ENCODE results near the gene SHMT2. TPM values are rescaled to one million over a fixed set of nuclear protein-coding genes. Genes with fewer than 3 reads are reported as not detected.
A peak's percentile ranks its signal among the peaks of the same experiment; 100 is the strongest.

The SHMT2 gene
- total and polyA plus RNA-seq, 2 of the 13 experiments (the other 11 are each of a cell fraction or from before 2014, with no cell fraction given) = 181 to 393 TPM

- Histone ChIP-seq H3K27me3 (ENCODE audit: control insufficient read depth in 1 of 2, insufficient read depth in 2 of 2, low read length in 2 of 2) (peaks cover 19 to 55% of the 10 kb centered on the region in 2 experiments), H3K9ac (ENCODE audit: insufficient read depth, low read depth, low read length) (peak overlapping the region; percentile 21; the same call in 1 of the 2 replicates), H2AFZ (ENCODE audit: low read length) (no peak overlapping the region), H4K20me1 (ENCODE audit: insufficient read depth, low read length) (no peaks in the 10 kb centered on the region), H3K4me2 (ENCODE audit: low read depth, low read length) (peak overlapping the region; percentile 98), H3K9me3 (ENCODE audit: low read length) (no peaks in the 10 kb centered on the region), H3K27ac (ENCODE audit: extremely low read length, insufficient read depth, low read length) (no peak overlapping the region), H3K4me3 (replicated peaks in 1 of 3; ENCODE audit: insufficient read depth in 1 of 3, low read depth in 2 of 3, low read length in 3 of 3) (peak overlapping the region; percentile 51 to 72 (median 58)), H3K36me3 (replicated peaks in 1 of 2; ENCODE audit: control insufficient read depth in 1 of 2, insufficient read depth in 2 of 2, low read length in 2 of 2) (no peaks in the 10 kb centered on the region), H3K79me2 (ENCODE audit: insufficient read depth, low read length) (no peaks in the 10 kb centered on the region), H3K4me1 (ENCODE audit: insufficient read depth, low read length) (peaks cover 61% of the 10 kb centered on the region)
- in situ Hi-C loops (cut with HindIII; ENCODE audit: extremely low pct_ligation_motif_present, low pct_unique_long_range_greater_than_20kb) (no loop called here), intact Hi-C loops (cut with micrococcal nuclease; ENCODE audit: unreplicated experiment) (loop anchor here (1.0 kb wide), 1 partner anchor 29 kb away; no protein-coding TSS in a partner anchor)
- peak; percentile 38 for DNase-seq (ENCODE audit: low spot score)
- peak; percentile 9 for ATAC-seq
- FAIRE-seq = no peak
- ChIA-PET CTCF (ENCODE audit: low intra/inter-chr PET ratio, low total read pairs) (interaction anchor here (0.6 to 11.7 kb wide), 3 partner anchors 18 to 378 kb away, joined by 3 to 308 read pairs (median 6); partner anchors contain the start of gene NXPH4), POLR2A (interaction anchor here (0.8 to 8.9 kb wide), 8 partner anchors 13 to 212 kb away, joined by 3 to 116 read pairs (median 4); partner anchors contain the start of genes INHBE and SHMT2)
- BruUV-seq (replicated peaks) = no TSS peak
- WGBS (ENCODE audit: low lambda C conversion rate) = 9% methylated on average over 41 of the region's 45 CpGs
- TF ChIP-seq HHEX (CRISPR knock-in tag; IDR thresholded peaks at IDR 0.05) = no peak
- TF ChIP-seq NR1H2 (CRISPR knock-in tag; IDR thresholded peaks at IDR 0.05; ENCODE audit: borderline replicate concordance, low read depth) = no peak
- TF ChIP-seq TBL1XR1 (IDR thresholded peaks at IDR 0.05; ENCODE audit: borderline replicate concordance, low read length, partially characterized antibody) = no peak
- TF ChIP-seq SAP130 (CRISPR knock-in tag; IDR thresholded peaks at IDR 0.05; ENCODE audit: low read depth) = 0 out of 2 replicates have a peak, but pooled peaks have one; percentile 17
- TF ChIP-seq RELA (CRISPR knock-in tag; IDR thresholded peaks at IDR 0.05) = no peak
- TF ChIP-seq MAZ (IDR thresholded peaks at IDR 0.05; ENCODE audit: borderline replicate concordance, low read depth, low read length) = no peak
- TF ChIP-seq MAZ (CRISPR knock-in tag; IDR thresholded peaks at IDR 0.05; ENCODE audit: low read depth) = peak; percentile 40; the same call in 1 of the 2 replicates
- TF ChIP-seq YEATS4 (CRISPR knock-in tag; IDR thresholded peaks at IDR 0.05; ENCODE audit: borderline replicate concordance) = peak; percentile 13; the same call in 1 of the 2 replicates
- no peak for TF ChIP-seq FOXM1 (CRISPR knock-in tag; IDR thresholded peaks at IDR 0.05)
- 0 out of 2 replicates have a peak, but pooled peaks have one; percentile 26 for TF ChIP-seq GATAD2A (CRISPR knock-in tag; IDR thresholded peaks at IDR 0.05)
- no peak for TF ChIP-seq ZFP36L2 (CRISPR knock-in tag; IDR thresholded peaks at IDR 0.05)
- TF ChIP-seq KAT2B (IDR thresholded peaks at IDR 0.05; ENCODE audit: borderline replicate concordance, low read depth, low read length) = no peak
- no peak for TF ChIP-seq ZNF850 (CRISPR knock-in tag; conservative IDR thresholded peaks at IDR 0.05)
- TF ChIP-seq USF2 (IDR thresholded peaks at IDR 0.05; ENCODE audit: low read depth, low read length) = no peak
- no peak for TF ChIP-seq USF2 (CRISPR knock-in tag; IDR thresholded peaks at IDR 0.05; ENCODE audit: borderline replicate concordance)
- no peak for TF ChIP-seq YEATS2 (CRISPR knock-in tag; IDR thresholded peaks at IDR 0.05; ENCODE audit: borderline replicate concordance)
- no peak for TF ChIP-seq PHF5A (CRISPR knock-in tag; IDR thresholded peaks at IDR 0.05; ENCODE audit: low read depth, unreplicated experiment)
- no peak for TF ChIP-seq HNF4G (IDR thresholded peaks at IDR 0.05; ENCODE audit: borderline replicate concordance, low read depth, low read length)
- no peak for TF ChIP-seq HNF4G (CRISPR knock-in tag; IDR thresholded peaks at IDR 0.05; ENCODE audit: borderline replicate concordance, low read depth)
- TF ChIP-seq ZBTB46 (CRISPR knock-in tag; IDR thresholded peaks at IDR 0.05; ENCODE audit: borderline replicate concordance) = no peak
- peak; percentile 10 for TF ChIP-seq SRSF1 (optimal IDR thresholded peaks at IDR 0.05; ENCODE audit: low read depth, low read length)
- TF ChIP-seq HMG20A (CRISPR knock-in tag; IDR thresholded peaks at IDR 0.05; ENCODE audit: borderline replicate concordance) = no peak
These were observed 13.4 kb downstream of the SHMT2 start for GRCh38 chr12:57242691-57243454.

Data from HepG2 (cell line).